GM12892 (cell line): ENCODE data around the gene IL4R.

Source experiments
- DNase-seq: peaks from one replicate; pipeline ENCODE4 v3.0.0; 2011; ENCODE audit not compliant: insufficient read length
- FAIRE-seq: peaks from 2 replicates; lab custom pipeline; 2011; peaks lifted over from hg19 to GRCh38; lab: Jason Lieb, UNC
- POLR2A ChIP-seq: IDR thresholded peaks from 2 replicates; pipeline ENCODE4 v1.6.1; 2011; ENCODE audit warnings: low read depth, low read length, control low read depth
- POLR2AphosphoS5 ChIP-seq: IDR thresholded peaks from 2 replicates; pipeline ENCODE4 v1.6.1; 2011; ENCODE audit warnings: low read depth, low read length, control low read depth
- TAF1 ChIP-seq: IDR thresholded peaks from 2 replicates; pipeline ENCODE4 v1.6.1; 2011; ENCODE audit warnings: low read depth, mild to moderate bottlenecking, control low read depth, low read length, borderline replicate concordance

Gene IL4R

DNA sequence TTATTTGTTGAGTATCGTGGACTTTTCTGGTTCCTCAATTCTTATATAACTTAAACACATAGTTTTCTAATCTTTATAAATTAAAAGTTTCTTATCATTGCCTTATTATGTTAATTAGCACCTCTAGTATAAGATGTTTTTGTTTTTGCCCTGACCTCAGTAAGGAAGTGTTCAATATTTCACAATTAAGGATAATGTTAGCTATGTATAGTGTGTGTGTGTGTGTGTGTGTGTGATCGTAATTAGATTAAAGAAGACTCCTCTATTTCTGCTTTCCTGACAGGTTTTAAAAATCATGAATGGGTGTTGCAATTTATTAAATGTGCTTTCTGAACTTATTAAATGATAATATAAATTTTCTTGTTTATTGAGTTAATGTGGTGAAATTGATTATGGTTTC lies 100.2 kb downstream of the IL4R start:
- TF ChIP-seq POLR2AphosphoS5 (no peak), POLR2A (no peak), TAF1 (no peak)
- no peak for DNase-seq
- no peak for FAIRE-seq
